HL-60 (cell line): ENCODE measurements around the gene JARID2.

Source experiments
- DNase-seq, 2 experiments: peaks; one replicate each; pipeline ENCODE4 v3.0.0-alpha.2; 2010 to 2020; ENCODE audit warnings: low read depth in 1 of 2, low spot score in 1 of 2
- H3K27ac ChIP-seq: fragments of 250-450 bp; sonication (Bioruptor Pico); replicated peaks from 2 replicates; pipeline ENCODE4 v1.5.1; 2020; ENCODE audit warnings: mild to moderate bottlenecking, moderate library complexity
- H3K27me3 ChIP-seq: fragments of 250-450 bp; sonication (Bioruptor Pico); 2 replicates; pipeline ENCODE4 v1.5.1; 2021; ENCODE audit warnings: mild to moderate bottlenecking, moderate library complexity; ENCODE audit not compliant: insufficient read depth, poor library complexity, severe bottlenecking
- H3K4me3 ChIP-seq: replicated peaks from 2 replicates; pipeline ENCODE4 v1.5.1; 2011; ENCODE audit warnings: mild to moderate bottlenecking, control low read depth, low read length; ENCODE audit not compliant: insufficient read depth
- GABPA ChIP-seq: IDR thresholded peaks from 2 replicates; pipeline ENCODE4 v1.6.1; 2012; ENCODE audit warnings: low read depth
- POLR2AphosphoS5 ChIP-seq: IDR thresholded peaks from 2 replicates; pipeline ENCODE4 v1.6.1; 2012; ENCODE audit warnings: low read depth
- SPI1 ChIP-seq: IDR thresholded peaks from 2 replicates; pipeline ENCODE4 v1.6.1; 2012; ENCODE audit warnings: low read depth, mild to moderate bottlenecking, borderline replicate concordance
- TF ChIP-seq, protein P1 (sequence below): IDR thresholded peaks from 2 replicates; pipeline ENCODE4 v1.6.1; 2012; ENCODE audit warnings: low read depth; ENCODE audit not compliant: insufficient replicate concordance
- TF ChIP-seq, protein P2 (sequence below): IDR thresholded peaks from one replicate; pipeline ENCODE4 v1.5.1; 2011; ENCODE audit warnings: low read length, control low read depth, inconsistent platforms; ENCODE audit not compliant: insufficient read depth

The JARID2 gene

DNA sequence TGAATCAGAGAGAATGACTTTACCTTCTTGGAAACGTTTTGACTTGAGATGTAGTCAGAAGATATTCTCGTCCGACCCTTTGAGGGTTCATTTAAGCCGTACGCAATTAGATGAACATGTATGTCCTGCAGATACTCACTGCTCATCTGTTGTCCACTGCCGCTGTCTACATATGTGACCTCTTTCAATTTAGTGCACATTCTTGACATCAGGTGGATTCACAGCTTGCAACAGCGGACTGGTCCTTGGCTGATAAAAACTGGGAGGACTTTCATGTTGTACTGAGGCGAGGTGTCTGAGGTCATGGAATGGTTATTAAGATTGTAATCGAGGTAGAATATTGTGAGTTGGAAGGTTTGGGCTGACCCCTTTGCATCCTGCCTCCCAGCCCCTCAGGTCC lies 194.2 kb downstream of the JARID2 start:
- DNase-seq, result no peak
- H3K27ac ChIP-seq, result no peak overlapping the region
- TF ChIP-seq SPI1 (no peak), POLR2AphosphoS5 (no peak), GABPA (no peak)
- TF ChIP-seq, protein P1, sequence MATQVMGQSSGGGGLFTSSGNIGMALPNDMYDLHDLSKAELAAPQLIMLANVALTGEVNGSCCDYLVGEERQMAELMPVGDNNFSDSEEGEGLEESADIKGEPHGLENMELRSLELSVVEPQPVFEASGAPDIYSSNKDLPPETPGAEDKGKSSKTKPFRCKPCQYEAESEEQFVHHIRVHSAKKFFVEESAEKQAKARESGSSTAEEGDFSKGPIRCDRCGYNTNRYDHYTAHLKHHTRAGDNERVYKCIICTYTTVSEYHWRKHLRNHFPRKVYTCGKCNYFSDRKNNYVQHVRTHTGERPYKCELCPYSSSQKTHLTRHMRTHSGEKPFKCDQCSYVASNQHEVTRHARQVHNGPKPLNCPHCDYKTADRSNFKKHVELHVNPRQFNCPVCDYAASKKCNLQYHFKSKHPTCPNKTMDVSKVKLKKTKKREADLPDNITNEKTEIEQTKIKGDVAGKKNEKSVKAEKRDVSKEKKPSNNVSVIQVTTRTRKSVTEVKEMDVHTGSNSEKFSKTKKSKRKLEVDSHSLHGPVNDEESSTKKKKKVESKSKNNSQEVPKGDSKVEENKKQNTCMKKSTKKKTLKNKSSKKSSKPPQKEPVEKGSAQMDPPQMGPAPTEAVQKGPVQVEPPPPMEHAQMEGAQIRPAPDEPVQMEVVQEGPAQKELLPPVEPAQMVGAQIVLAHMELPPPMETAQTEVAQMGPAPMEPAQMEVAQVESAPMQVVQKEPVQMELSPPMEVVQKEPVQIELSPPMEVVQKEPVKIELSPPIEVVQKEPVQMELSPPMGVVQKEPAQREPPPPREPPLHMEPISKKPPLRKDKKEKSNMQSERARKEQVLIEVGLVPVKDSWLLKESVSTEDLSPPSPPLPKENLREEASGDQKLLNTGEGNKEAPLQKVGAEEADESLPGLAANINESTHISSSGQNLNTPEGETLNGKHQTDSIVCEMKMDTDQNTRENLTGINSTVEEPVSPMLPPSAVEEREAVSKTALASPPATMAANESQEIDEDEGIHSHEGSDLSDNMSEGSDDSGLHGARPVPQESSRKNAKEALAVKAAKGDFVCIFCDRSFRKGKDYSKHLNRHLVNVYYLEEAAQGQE, result no peak
- TF ChIP-seq, protein P2, sequence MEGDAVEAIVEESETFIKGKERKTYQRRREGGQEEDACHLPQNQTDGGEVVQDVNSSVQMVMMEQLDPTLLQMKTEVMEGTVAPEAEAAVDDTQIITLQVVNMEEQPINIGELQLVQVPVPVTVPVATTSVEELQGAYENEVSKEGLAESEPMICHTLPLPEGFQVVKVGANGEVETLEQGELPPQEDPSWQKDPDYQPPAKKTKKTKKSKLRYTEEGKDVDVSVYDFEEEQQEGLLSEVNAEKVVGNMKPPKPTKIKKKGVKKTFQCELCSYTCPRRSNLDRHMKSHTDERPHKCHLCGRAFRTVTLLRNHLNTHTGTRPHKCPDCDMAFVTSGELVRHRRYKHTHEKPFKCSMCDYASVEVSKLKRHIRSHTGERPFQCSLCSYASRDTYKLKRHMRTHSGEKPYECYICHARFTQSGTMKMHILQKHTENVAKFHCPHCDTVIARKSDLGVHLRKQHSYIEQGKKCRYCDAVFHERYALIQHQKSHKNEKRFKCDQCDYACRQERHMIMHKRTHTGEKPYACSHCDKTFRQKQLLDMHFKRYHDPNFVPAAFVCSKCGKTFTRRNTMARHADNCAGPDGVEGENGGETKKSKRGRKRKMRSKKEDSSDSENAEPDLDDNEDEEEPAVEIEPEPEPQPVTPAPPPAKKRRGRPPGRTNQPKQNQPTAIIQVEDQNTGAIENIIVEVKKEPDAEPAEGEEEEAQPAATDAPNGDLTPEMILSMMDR, result no peak
- no peaks in the 10 kb centered on the region for H3K27me3 ChIP-seq
- H3K4me3 ChIP-seq, result no peak overlapping the region

DNA sequence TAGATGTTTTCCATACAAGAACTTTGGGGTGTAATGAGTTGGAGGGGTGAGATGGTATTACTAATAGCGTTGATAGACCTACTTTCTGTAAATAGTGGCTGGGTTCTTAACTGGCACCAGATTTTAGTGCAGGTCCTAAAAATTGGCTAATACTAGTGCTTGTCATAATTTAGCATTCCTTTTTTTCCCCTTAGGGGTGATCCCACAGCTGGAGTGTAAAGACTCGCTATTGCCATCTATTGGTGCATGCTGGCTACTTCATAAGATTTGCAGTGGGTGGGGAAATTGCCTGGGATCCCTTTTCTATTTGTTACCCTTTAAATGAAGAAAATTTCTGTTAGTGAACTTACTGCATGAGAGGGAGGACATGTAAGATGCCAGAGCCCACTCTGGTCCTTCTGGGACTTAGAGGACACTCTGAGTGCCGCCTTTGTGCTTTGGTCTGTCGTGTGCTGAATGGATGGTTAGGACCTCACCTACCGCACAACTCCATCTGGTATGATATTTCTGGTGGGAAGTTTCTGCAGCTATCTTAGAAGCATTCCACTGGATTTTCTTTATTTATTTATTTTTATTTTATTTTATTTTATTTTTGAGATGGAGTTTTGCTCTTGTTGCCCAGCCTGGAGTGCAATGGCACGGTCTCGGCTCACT lies 195.5 kb downstream of the JARID2 start:
- H3K27ac ChIP-seq, result no peak overlapping the region
- no peak overlapping the region for H3K4me3 ChIP-seq
- no peaks in the 10 kb centered on the region for H3K27me3 ChIP-seq
- peak in 1 of 2 experiments; percentile 52 for DNase-seq
- no peak for TF ChIP-seq POLR2AphosphoS5
- TF ChIP-seq SPI1, result no peak
- TF ChIP-seq GABPA, result no peak
- TF ChIP-seq, protein P2, result peak; percentile 65
- TF ChIP-seq, protein P1, result no peak

DNA sequence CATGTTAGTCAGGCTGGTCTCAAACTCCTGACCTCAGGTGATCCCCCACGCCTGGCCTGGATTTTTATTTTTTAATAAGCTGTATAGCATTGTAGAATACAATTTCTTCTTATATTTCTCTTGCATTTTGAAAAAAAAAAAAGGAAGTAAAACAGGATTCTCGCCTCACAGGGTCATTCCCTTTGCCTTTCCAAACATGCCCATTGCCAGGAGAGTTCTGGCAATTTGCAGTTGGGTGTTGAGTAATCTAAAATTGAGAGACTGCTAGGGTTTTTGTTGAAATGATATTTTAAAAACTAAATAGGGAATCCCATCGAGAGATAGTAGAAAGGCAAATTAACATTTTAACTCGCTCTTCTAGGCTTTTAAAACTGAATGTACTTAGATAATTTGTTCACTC lies 196.1 kb downstream of the JARID2 start:
- Histone ChIP-seq H3K27ac (peak overlapping the region; percentile 42), H3K27me3 (no peaks in the 10 kb centered on the region), H3K4me3 (no peak overlapping the region)
- DNase-seq, result no peak
- TF ChIP-seq, protein P1, result no peak
- TF ChIP-seq SPI1 (no peak), POLR2AphosphoS5 (no peak), GABPA (no peak)
- TF ChIP-seq, protein P2, result no peak
